H1 (cell line): ENCODE data around the gene STOML1. TPM values are rescaled to one million over a fixed set of nuclear protein-coding genes. Genes with fewer than 3 reads are reported as not detected.

ENCODE experiments used
- CTCF ChIA-PET: fragments of 300-600 bp; sonication (Branson Sonifier 250); formaldehyde crosslinking; loops from one replicate; lab custom pipeline; 2021; ENCODE audit not compliant: partially characterized antibody; lab: Charles Lee
- POLR2A ChIA-PET: fragments of 300-600 bp; sonication (Branson Sonifier 250); formaldehyde crosslinking; loops from one replicate; lab custom pipeline; 2021; ENCODE audit warnings: inconsistent platforms; ENCODE audit not compliant: partially characterized antibody; lab: Charles Lee
- DNase-seq, 2 experiments: peaks; one replicate each; pipeline versions ENCODE4 v3.0.0 to v3.0.0-alpha.2; 2010 to 2022; ENCODE audit warnings: low spot score in 2 of 2, low read depth in 1 of 2, mixed read lengths in 1 of 2
- FAIRE-seq: peaks from 2 replicates; lab custom pipeline; 2011; peaks lifted over from hg19 to GRCh38; lab: Jason Lieb, UNC
- H2AFZ ChIP-seq: 2 replicates; pipeline ENCODE4 v1.8.1; 2012; ENCODE audit warnings: low read length, inconsistent platforms
- H2AK5ac ChIP-seq: 2 replicates; pipeline ENCODE4 v1.6.1; 2013; ENCODE audit warnings: low read depth, low read length
- H2BK120ac ChIP-seq: replicated peaks from 2 replicates; pipeline ENCODE3; 2013; ENCODE audit warnings: low read depth, low read length, inconsistent platforms
- H2BK12ac ChIP-seq: 2 replicates; pipeline ENCODE4 v1.6.1; 2013; ENCODE audit warnings: low read depth, low read length
- H2BK15ac ChIP-seq: 2 replicates; pipeline ENCODE4 v1.6.1; 2013; ENCODE audit warnings: low read length
- H2BK20ac ChIP-seq: 2 replicates; pipeline ENCODE4 v1.6.1; 2013; ENCODE audit warnings: low read length
- H2BK5ac ChIP-seq: 2 replicates; pipeline ENCODE4 v1.6.1; 2013; ENCODE audit warnings: low read depth, low read length
- H3K14ac ChIP-seq: 2 replicates; pipeline ENCODE4 v1.6.1; 2013; ENCODE audit warnings: inconsistent platforms; ENCODE audit not compliant: insufficient read length
- H3K18ac ChIP-seq: 2 replicates; pipeline ENCODE4 v1.6.1; 2013; ENCODE audit warnings: low read length; ENCODE audit errors: extremely low read depth
- H3K23ac ChIP-seq: 2 replicates; pipeline ENCODE4 v1.6.1; 2013; ENCODE audit warnings: inconsistent platforms; ENCODE audit not compliant: insufficient read length
- H3K23me2 ChIP-seq: 2 replicates; pipeline ENCODE4 v1.6.1; 2013; ENCODE audit warnings: low read depth, low read length
- H3K27ac ChIP-seq: 2 replicates; pipeline ENCODE4 v1.6.1; 2011; ENCODE audit warnings: low read depth, low read length, inconsistent platforms
- H3K27me3 ChIP-seq, 4 experiments: replicated peaks in 1 of 4; 1 replicate in 1 of 4; 2 replicates in 3 of 4; pipeline versions ENCODE4 v1.6.1 to v1.8.1; 2011 to 2013; ENCODE audit warnings: low read length in 3 of 4, mild to moderate bottlenecking in 3 of 4, inconsistent platforms in 2 of 4, mixed read lengths in 2 of 4, moderate library complexity in 1 of 4; ENCODE audit not compliant: control insufficient read depth in 3 of 4, insufficient read depth in 3 of 4; ENCODE audit errors: extremely low read depth in 1 of 4
- H3K36me3 ChIP-seq, 4 experiments: 2 replicates each; pipeline versions ENCODE4 v1.6.1 to v1.8.1; 2011 to 2013; ENCODE audit warnings: mild to moderate bottlenecking in 4 of 4, low read length in 3 of 4, moderate library complexity in 2 of 4, control low read depth in 1 of 4, inconsistent platforms in 1 of 4; ENCODE audit not compliant: insufficient read depth in 4 of 4, control insufficient read depth in 2 of 4
- H3K4ac ChIP-seq: replicated peaks from 2 replicates; pipeline ENCODE3; 2013; ENCODE audit warnings: low read length, low read depth, mixed read lengths, inconsistent platforms; ENCODE audit not compliant: insufficient read length
- H3K4me1 ChIP-seq, 4 experiments: replicated peaks in 1 of 4; 1 replicate in 1 of 4; 2 replicates in 3 of 4; pipeline versions ENCODE4 v1.6.1 to v1.8.1; 2011 to 2013; ENCODE audit warnings: low read length in 3 of 4, inconsistent platforms in 2 of 4, mixed read lengths in 1 of 4; ENCODE audit not compliant: insufficient read depth in 4 of 4, control insufficient read depth in 3 of 4
- H3K4me2 ChIP-seq, 2 experiments: 2 replicates each; pipeline versions ENCODE4 v1.6.1 to v1.8.1; 2011 to 2013; ENCODE audit warnings: low read depth in 2 of 2, low read length in 2 of 2, control low read depth in 1 of 2, inconsistent platforms in 1 of 2, mild to moderate bottlenecking in 1 of 2; ENCODE audit not compliant: insufficient read depth in 1 of 2
- H3K4me3 ChIP-seq, 4 experiments: fragments of 200-600, 300-600 bp in 1 of 4; sonication (generic), shearing (Covaris generic), sonication (Bioruptor Twin) in 1 of 4; 2 replicates each; pipeline versions ENCODE4 v1.5.1 to v1.8.1; 2011 to 2016; ENCODE audit warnings: low read length in 4 of 4, low read depth in 3 of 4, control low read depth in 2 of 4, inconsistent platforms in 2 of 4, mild to moderate bottlenecking in 2 of 4, mixed read lengths in 1 of 4, moderate library complexity in 1 of 4; ENCODE audit not compliant: insufficient read depth in 2 of 4; ENCODE audit errors: extremely low read depth in 1 of 4
- H3K56ac ChIP-seq: replicated peaks from 2 replicates; pipeline ENCODE3; 2013; ENCODE audit warnings: low read depth, mild to moderate bottlenecking, mixed read lengths, low read length, inconsistent platforms; ENCODE audit not compliant: insufficient read length
- H3K79me1 ChIP-seq: 2 replicates; pipeline ENCODE4 v1.6.1; 2013; ENCODE audit warnings: low read depth, low read length, control low read depth
- H3K79me2 ChIP-seq, 2 experiments: 2 replicates each; pipeline versions ENCODE4 v1.6.1 to v1.8.1; 2012 to 2013; ENCODE audit warnings: low read length in 2 of 2, mild to moderate bottlenecking in 2 of 2, inconsistent platforms in 1 of 2; ENCODE audit not compliant: insufficient read depth in 2 of 2, control insufficient read depth in 1 of 2
- H3K9ac ChIP-seq, 4 experiments: replicated peaks in 1 of 4; 1 replicate in 1 of 4; 2 replicates in 3 of 4; pipeline versions ENCODE4 v1.6.1 to v1.8.1; 2011 to 2013; ENCODE audit warnings: low read depth in 3 of 4, low read length in 3 of 4, control low read depth in 2 of 4, mild to moderate bottlenecking in 2 of 4, moderate library complexity in 2 of 4, inconsistent platforms in 1 of 4; ENCODE audit errors: extremely low read depth in 1 of 4
- H3K9me3 ChIP-seq, 2 experiments: 2 replicates each; pipeline versions ENCODE4 v1.6.1 to v1.8.1; 2012 to 2013; ENCODE audit warnings: mild to moderate bottlenecking in 2 of 2, moderate library complexity in 2 of 2, control low read depth in 1 of 2, inconsistent platforms in 1 of 2, low read depth in 1 of 2, low read length in 1 of 2, mixed read lengths in 1 of 2; ENCODE audit not compliant: insufficient read depth in 2 of 2
- H4K20me1 ChIP-seq, 2 experiments: replicated peaks in 1 of 2; 2 replicates each; pipeline versions ENCODE3 to v1.8.1; 2011 to 2013; ENCODE audit warnings: inconsistent platforms in 2 of 2, low read length in 2 of 2, mild to moderate bottlenecking in 1 of 2; ENCODE audit not compliant: insufficient read depth in 2 of 2, control insufficient read depth in 1 of 2
- H4K5ac ChIP-seq: 2 replicates; pipeline ENCODE4 v1.6.1; 2013; ENCODE audit warnings: low read length, low read depth, mixed read lengths, inconsistent platforms; ENCODE audit not compliant: insufficient read length
- H4K8ac ChIP-seq: 2 replicates; pipeline ENCODE4 v1.8.0; 2013; ENCODE audit warnings: mild to moderate bottlenecking, moderate library complexity, low read length, inconsistent platforms; ENCODE audit not compliant: insufficient read depth; ENCODE audit errors: extremely low read depth
- H4K91ac ChIP-seq: replicated peaks from 2 replicates; pipeline ENCODE3; 2013; ENCODE audit warnings: low read length, mixed read lengths, inconsistent platforms; ENCODE audit not compliant: insufficient read length
- POLR2AphosphoS5 ChIP-seq: IDR thresholded peaks from 2 replicates; pipeline ENCODE4 v1.6.1; 2011; ENCODE audit warnings: low read depth, low read length
- RBBP5 ChIP-seq: IDR thresholded peaks from 2 replicates; pipeline ENCODE4 v1.7.1; 2012; ENCODE audit warnings: low read depth, mild to moderate bottlenecking, inconsistent platforms, low read length, moderate library complexity, borderline replicate concordance
- RFX5 ChIP-seq: IDR thresholded peaks from 2 replicates; pipeline ENCODE4 v1.6.1; 2011; ENCODE audit warnings: low read depth, low read length, improper control_type of control experiment, borderline replicate concordance
- WGBS, 2 experiments: shearing (Covaris generic) in 1 of 2; methylation state at CpG; one replicate each; pipeline versions ENCODE4 v1.1.6 to v1.1.7; 2013 to 2015; ENCODE audit warnings: low lambda C conversion rate in 2 of 2, mixed read lengths in 2 of 2, inconsistent platforms in 1 of 2, low coverage in 1 of 2, missing lambda C conversion rate in 1 of 2; ENCODE audit not compliant: insufficient replicate concordance in 2 of 2, insufficient coverage in 1 of 2, insufficient read length in 1 of 2; ENCODE audit errors: extremely low coverage in 1 of 2, missing lambda C conversion rate in 1 of 2; 5-methylcytosine and 5-hydroxymethylcytosine counted together
- polyA plus RNA-seq, 7 experiments: library from polyadenylated mRNA; depleted of rRNA in 3 of 7; stranded (reverse) in 5 of 7; unstranded in 2 of 7; fragments of >200 nt in 5 of 7; fragments of 200-250 nt in 2 of 7; gene quantifications; 1 replicate in 5 of 7; 2 replicates in 1 of 7; 4 replicates in 1 of 7; pipeline versions ENCODE4 v1.2.1 to v1.2.3, GENCODE V29; 2011 to 2013; ENCODE audit warnings: missing spikeins in 2 of 7, mixed read lengths in 2 of 7
- total RNA-seq: library from RNA; stranded (reverse); fragmentation: NEBNext Ultra II Directional; extraction: Animal tissue kit (Norgen Biotek cat#: 25700); gene quantifications from 2 replicates; pipeline ENCODE4 v1.2.1, GENCODE V29; 2021

The STOML1 gene
- total and polyA plus RNA-seq, 2 of the 8 experiments (the other 6 are each of a cell fraction or from before 2014, with no cell fraction given), result 2.6 to 3.2 TPM

DNA sequence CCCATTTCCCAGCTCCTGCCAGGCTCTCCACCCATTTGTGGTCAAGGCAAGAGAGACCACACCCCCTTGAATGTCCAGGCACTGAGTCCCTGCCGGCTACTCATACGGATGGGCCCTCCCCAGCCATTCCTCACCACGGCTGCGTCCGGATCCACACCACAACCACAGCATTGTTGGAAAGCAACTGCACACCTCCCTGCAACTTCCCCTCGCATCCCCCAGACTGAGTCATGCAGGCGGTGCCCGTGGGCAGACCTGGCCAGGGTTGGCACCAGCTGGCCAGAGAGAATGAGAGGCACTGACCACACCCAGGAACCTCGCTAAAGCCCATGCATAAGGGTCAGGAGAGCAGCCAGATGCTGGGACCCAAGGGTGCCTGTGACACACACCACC is 35.4 kb downstream of the STOML1 start:
- Histone ChIP-seq H2AK5ac (no peak overlapping the region), H2AFZ (no peak overlapping the region), H3K36me3 (no peaks in the 10 kb centered on the region), H2BK120ac (no peak overlapping the region), H3K4me3 (no peak overlapping the region), H3K14ac (no peak overlapping the region), H3K79me2 (no peaks in the 10 kb centered on the region), H4K91ac (peak overlapping the region; percentile 73), H3K4ac (no peak overlapping the region), H3K9me3 (no peaks in the 10 kb centered on the region), H3K23me2 (no peaks in the 10 kb centered on the region), H3K18ac (no peak overlapping the region), H3K56ac (no peak overlapping the region), H2BK12ac (no peak overlapping the region), H3K27me3 (no peaks in the 10 kb centered on the region), H3K79me1 (no peaks in the 10 kb centered on the region), H3K4me2 (no peak overlapping the region), H2BK20ac (no peak overlapping the region), H3K9ac (no peak overlapping the region), H3K23ac (no peak overlapping the region), H2BK15ac (no peak overlapping the region), H2BK5ac (no peak overlapping the region), H3K27ac (no peak overlapping the region), H4K5ac (no peak overlapping the region), H4K20me1 (no peaks in the 10 kb centered on the region), H4K8ac (no peak overlapping the region), H3K4me1 (peaks cover 1 to 6% (median 5%) of the 10 kb centered on the region in 4 experiments)
- no peak for DNase-seq
- WGBS, 2 experiments, result 85% methylated on average over 9 of the region's 9 CpGs; no CpG with 5 or more reads in 1 of the 2 experiments
- FAIRE-seq, result no peak
- CTCF ChIA-PET, result interaction anchor here (0.7 to 2.0 kb wide), 8 partner anchors 11 to 97 kb away, joined by 3 to 8 read pairs (median 3); partner anchors contain the start of genes STOML1 and TBC1D21
- POLR2A ChIA-PET, result no interaction called here
- TF ChIP-seq RFX5, result no peak
- TF ChIP-seq RBBP5, result no peak
- no peak for TF ChIP-seq POLR2AphosphoS5
